HepG2 (cell line): ENCODE measurements around the gene ZBTB46. TPM values are rescaled to one million over a fixed set of nuclear protein-coding genes. Genes with fewer than 3 reads are reported as not detected.

ENCODE experiments used
- CENPT ChIP-seq: sonication (generic); formaldehyde crosslinking; IDR thresholded peaks from 2 replicates; pipeline ENCODE4 v1.8.0; 2022; ENCODE audit warnings: low read depth, mild to moderate bottlenecking, moderate library complexity, missing genetic modification reagents
- EP300 ChIP-seq, 3 experiments: sonication (generic) in 1 of 3; formaldehyde crosslinking in 1 of 3; IDR thresholded peaks; 2 replicates each; pipeline versions ENCODE4 v1.5.1 to v1.6.1; 2011 to 2020; ENCODE audit warnings: low read depth in 2 of 3, low read length in 2 of 3, borderline replicate concordance in 1 of 3, improper control_type of control experiment in 1 of 3, mild to moderate bottlenecking in 1 of 3, missing genetic modification reagents in 1 of 3, moderate library complexity in 1 of 3
- FOXK2 ChIP-seq: fragments of 450-650 bp; IDR thresholded peaks from 2 replicates; pipeline ENCODE4 v1.6.1; 2016
- HOXA3 ChIP-seq: sonication (generic); formaldehyde crosslinking; IDR thresholded peaks from 2 replicates; pipeline ENCODE4 v1.5.0; 2020; ENCODE audit warnings: missing genetic modification reagents
- KDM4B ChIP-seq: sonication (generic); formaldehyde crosslinking; IDR thresholded peaks from 2 replicates; pipeline ENCODE4 v1.4.0; 2020; ENCODE audit warnings: missing genetic modification reagents
- MED1 ChIP-seq: sonication (generic); formaldehyde crosslinking; IDR thresholded peaks from 2 replicates; pipeline ENCODE4 v1.4.0; 2020; ENCODE audit warnings: missing genetic modification reagents
- NFIB ChIP-seq: sonication (generic); formaldehyde crosslinking; IDR thresholded peaks from 2 replicates; pipeline ENCODE4 v1.9.0; 2021; ENCODE audit warnings: missing genetic modification reagents, mild to moderate bottlenecking, borderline replicate concordance
- PHF8 ChIP-seq: sonication (generic); formaldehyde crosslinking; IDR thresholded peaks from 2 replicates; pipeline ENCODE4 v1.5.0; 2020; ENCODE audit warnings: missing genetic modification reagents
- REL ChIP-seq: sonication (generic); formaldehyde crosslinking; conservative IDR thresholded peaks from 2 replicates; pipeline ENCODE4 v1.8.0; 2022; ENCODE audit warnings: mild to moderate bottlenecking, missing genetic modification reagents, moderate library complexity
- SP1 ChIP-seq, 2 experiments: fragments of 450-650 bp in 1 of 2; sonication (generic) in 1 of 2; formaldehyde crosslinking in 1 of 2; IDR thresholded peaks; 2 replicates each; pipeline versions ENCODE4 v1.4.0 to v1.6.1; 2016 to 2020; ENCODE audit warnings: missing genetic modification reagents in 1 of 2
- SYNCRIP ChIP-seq: fragments of 200-400 bp; formaldehyde crosslinking; IDR thresholded peaks from 2 replicates; pipeline ENCODE4 v1.6.1; 2018; ENCODE audit warnings: mild to moderate bottlenecking, low read depth, low read length; ENCODE audit not compliant: insufficient read depth
- ZBTB7A ChIP-seq: sonication (generic); formaldehyde crosslinking; IDR thresholded peaks from 2 replicates; pipeline ENCODE4 v1.8.0; 2022; ENCODE audit warnings: mild to moderate bottlenecking, missing genetic modification reagents
- ZBTB7B ChIP-seq: sonication (generic); formaldehyde crosslinking; IDR thresholded peaks from 2 replicates; pipeline ENCODE4 v1.4.0; 2020; ENCODE audit warnings: missing genetic modification reagents
- ZNF253 ChIP-seq: sonication (generic); formaldehyde crosslinking; IDR thresholded peaks from 2 replicates; pipeline ENCODE4 v1.8.0; 2022; ENCODE audit warnings: mild to moderate bottlenecking, missing genetic modification reagents, borderline replicate concordance
- ZNF337 ChIP-seq: sonication (generic); formaldehyde crosslinking; IDR thresholded peaks from 2 replicates; pipeline ENCODE4 v1.5.1; 2020; ENCODE audit warnings: missing genetic modification reagents, low read depth, mild to moderate bottlenecking, borderline replicate concordance
- ZNF569 ChIP-seq: sonication (generic); formaldehyde crosslinking; IDR thresholded peaks from 2 replicates; pipeline ENCODE4 v1.5.0; 2020; ENCODE audit warnings: mild to moderate bottlenecking, missing genetic modification reagents, moderate library complexity, borderline replicate concordance
- ZNF746 ChIP-seq: sonication (generic); formaldehyde crosslinking; IDR thresholded peaks from 2 replicates; pipeline ENCODE4 v1.8.0; 2022; ENCODE audit warnings: mild to moderate bottlenecking, missing genetic modification reagents
- ZNF749 ChIP-seq: sonication (generic); formaldehyde crosslinking; IDR thresholded peaks from 2 replicates; pipeline ENCODE4 v1.8.0; 2022; ENCODE audit warnings: mild to moderate bottlenecking, missing genetic modification reagents, moderate library complexity, borderline replicate concordance
- ZNF83 ChIP-seq: sonication (generic); formaldehyde crosslinking; IDR thresholded peaks from 2 replicates; pipeline ENCODE4 v1.4.0; 2020; ENCODE audit warnings: missing genetic modification reagents, mild to moderate bottlenecking, borderline replicate concordance
- ZSCAN21 ChIP-seq: sonication (generic); formaldehyde crosslinking; IDR thresholded peaks from 2 replicates; pipeline ENCODE4 v1.8.0; 2022; ENCODE audit warnings: mild to moderate bottlenecking, missing genetic modification reagents, moderate library complexity, borderline replicate concordance
- ZSCAN29 ChIP-seq: sonication (generic); formaldehyde crosslinking; conservative IDR thresholded peaks from 2 replicates; pipeline ENCODE4 v1.4.0; 2020; ENCODE audit warnings: mild to moderate bottlenecking, missing genetic modification reagents
- polyA plus RNA-seq, 8 experiments: library from polyadenylated mRNA; depleted of rRNA in 3 of 8; stranded (reverse) in 7 of 8; unstranded in 1 of 8; fragments of >200 nt; fragmentation: Illumina TruSeq in 4 of 8; extraction: Trizol in 4 of 8; gene quantifications; 2 replicates each; pipeline versions ENCODE4 v1.2.1 to v1.2.3, GENCODE V29; 2011 to 2016; ENCODE audit warnings: low read depth in 4 of 8, missing spikeins in 1 of 8, mixed read lengths in 1 of 8; ENCODE audit not compliant: insufficient read depth in 1 of 8
- total RNA-seq, 5 experiments: library from RNA; depleted of rRNA; stranded (reverse); fragments of >200 nt; fragmentation: Illumina TruSeq; extraction: Trizol; gene quantifications; 2 replicates each; pipeline ENCODE4 v1.2.3, GENCODE V29; 2016; ENCODE audit warnings: low read depth in 1 of 5
- TF ChIP-seq, protein P1 (sequence below): sonication (generic); formaldehyde crosslinking; IDR thresholded peaks from 2 replicates; pipeline ENCODE4 v1.5.0; 2020; ENCODE audit warnings: mild to moderate bottlenecking, missing genetic modification reagents, moderate library complexity
- TF ChIP-seq, protein P2 (sequence below): sonication (generic); formaldehyde crosslinking; IDR thresholded peaks from 2 replicates; pipeline ENCODE4 v1.8.1; 2022; ENCODE audit warnings: low read depth, mild to moderate bottlenecking, missing genetic modification reagents

The ZBTB46 gene
- total and polyA plus RNA-seq, 2 of the 13 experiments (the other 11 are each of a cell fraction or from before 2014, with no cell fraction given), result 1.6 to 13.5 TPM

DNA sequence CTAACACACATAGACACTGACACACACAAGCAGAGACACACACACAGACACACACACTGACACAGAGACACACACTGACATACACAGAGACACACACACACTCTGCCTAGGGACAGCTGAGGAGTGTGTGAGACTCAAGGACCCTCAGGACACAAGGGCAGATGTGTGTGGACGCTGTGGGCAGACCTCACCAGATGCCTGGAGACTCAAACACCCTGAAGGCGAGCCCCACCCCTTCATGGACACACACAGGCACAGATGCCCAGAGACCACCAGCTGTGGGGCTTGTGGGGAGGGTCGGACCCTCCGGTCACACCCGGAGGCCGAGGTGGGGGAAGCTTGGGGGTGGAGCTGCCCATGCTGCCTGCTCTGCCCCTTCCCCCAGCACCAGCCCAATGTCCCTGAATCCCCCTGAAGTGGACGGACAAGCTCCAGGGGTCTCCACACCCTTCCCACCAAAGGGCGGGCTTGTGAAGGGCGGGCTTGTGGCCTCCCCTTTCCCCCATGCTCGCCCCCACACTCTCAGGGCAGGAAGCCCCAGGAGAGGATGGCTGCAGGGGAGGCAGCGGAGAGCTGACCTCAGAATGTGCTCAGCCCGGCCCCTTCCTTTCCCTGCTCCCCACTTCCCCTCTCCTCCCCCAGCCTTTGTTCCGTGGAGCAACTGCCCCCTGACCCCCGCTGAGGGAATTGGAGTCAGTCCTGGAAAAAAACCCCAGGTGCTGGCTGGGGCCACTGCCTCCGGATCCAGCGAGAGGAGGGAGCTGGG lies 16.4 kb upstream of the ZBTB46 start (continued):
- TF ChIP-seq SYNCRIP, result no peak
- TF ChIP-seq REL, result no peak
- no peak for TF ChIP-seq KDM4B (CRISPR knock-in tag)
- 0 out of 2 replicates have a peak, but pooled peaks have one; percentile 20 for TF ChIP-seq ZNF253 (CRISPR knock-in tag)
- peak; percentile 11 for TF ChIP-seq MED1
- TF ChIP-seq ZNF749 (CRISPR knock-in tag), result no peak
- TF ChIP-seq HOXA3 (CRISPR knock-in tag), result no peak; the same call in 1 of the 2 replicates
- TF ChIP-seq ZNF569 (CRISPR knock-in tag), result no peak
- TF ChIP-seq ZBTB7A (CRISPR knock-in tag), result peak; percentile 48; the same call in 1 of the 2 replicates
- 0 out of 2 replicates have a peak, but pooled peaks have one; percentile 12 for TF ChIP-seq PHF8 (CRISPR knock-in tag)
- TF ChIP-seq NFIB (CRISPR knock-in tag), result no peak
- peak; percentile 20; the same call in 1 of the 2 replicates for TF ChIP-seq ZBTB7B (CRISPR knock-in tag)
- TF ChIP-seq SP1 (IDR thresholded peaks at IDR 0.05), result no peak
- 0 out of 2 replicates have a peak, but pooled peaks have one; percentile 7 for TF ChIP-seq SP1 (CRISPR knock-in tag; IDR thresholded peaks at IDR 0.05)
- 0 out of 2 replicates have a peak, but pooled peaks have one; percentile 3 for TF ChIP-seq ZSCAN21
- TF ChIP-seq ZNF337 (CRISPR knock-in tag), result no peak
- TF ChIP-seq EP300 (IDR thresholded peaks at IDR 0.05; ENCODE audit: low read depth in 2 of 2, low read length in 2 of 2), result no peak
- peak; percentile 53; the same call in 1 of the 2 replicates for TF ChIP-seq EP300 (CRISPR knock-in tag; IDR thresholded peaks at IDR 0.05; ENCODE audit: borderline replicate concordance)
- no peak for TF ChIP-seq ZNF746 (CRISPR knock-in tag)
- TF ChIP-seq, protein P1, sequence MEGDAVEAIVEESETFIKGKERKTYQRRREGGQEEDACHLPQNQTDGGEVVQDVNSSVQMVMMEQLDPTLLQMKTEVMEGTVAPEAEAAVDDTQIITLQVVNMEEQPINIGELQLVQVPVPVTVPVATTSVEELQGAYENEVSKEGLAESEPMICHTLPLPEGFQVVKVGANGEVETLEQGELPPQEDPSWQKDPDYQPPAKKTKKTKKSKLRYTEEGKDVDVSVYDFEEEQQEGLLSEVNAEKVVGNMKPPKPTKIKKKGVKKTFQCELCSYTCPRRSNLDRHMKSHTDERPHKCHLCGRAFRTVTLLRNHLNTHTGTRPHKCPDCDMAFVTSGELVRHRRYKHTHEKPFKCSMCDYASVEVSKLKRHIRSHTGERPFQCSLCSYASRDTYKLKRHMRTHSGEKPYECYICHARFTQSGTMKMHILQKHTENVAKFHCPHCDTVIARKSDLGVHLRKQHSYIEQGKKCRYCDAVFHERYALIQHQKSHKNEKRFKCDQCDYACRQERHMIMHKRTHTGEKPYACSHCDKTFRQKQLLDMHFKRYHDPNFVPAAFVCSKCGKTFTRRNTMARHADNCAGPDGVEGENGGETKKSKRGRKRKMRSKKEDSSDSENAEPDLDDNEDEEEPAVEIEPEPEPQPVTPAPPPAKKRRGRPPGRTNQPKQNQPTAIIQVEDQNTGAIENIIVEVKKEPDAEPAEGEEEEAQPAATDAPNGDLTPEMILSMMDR, result peak; percentile 20; the same call in 1 of the 2 replicates
- TF ChIP-seq FOXK2, result no peak
- no peak for TF ChIP-seq CENPT (CRISPR knock-in tag)
- TF ChIP-seq ZNF83, result peak; percentile 32; the same call in 1 of the 2 replicates
- TF ChIP-seq, protein P2, sequence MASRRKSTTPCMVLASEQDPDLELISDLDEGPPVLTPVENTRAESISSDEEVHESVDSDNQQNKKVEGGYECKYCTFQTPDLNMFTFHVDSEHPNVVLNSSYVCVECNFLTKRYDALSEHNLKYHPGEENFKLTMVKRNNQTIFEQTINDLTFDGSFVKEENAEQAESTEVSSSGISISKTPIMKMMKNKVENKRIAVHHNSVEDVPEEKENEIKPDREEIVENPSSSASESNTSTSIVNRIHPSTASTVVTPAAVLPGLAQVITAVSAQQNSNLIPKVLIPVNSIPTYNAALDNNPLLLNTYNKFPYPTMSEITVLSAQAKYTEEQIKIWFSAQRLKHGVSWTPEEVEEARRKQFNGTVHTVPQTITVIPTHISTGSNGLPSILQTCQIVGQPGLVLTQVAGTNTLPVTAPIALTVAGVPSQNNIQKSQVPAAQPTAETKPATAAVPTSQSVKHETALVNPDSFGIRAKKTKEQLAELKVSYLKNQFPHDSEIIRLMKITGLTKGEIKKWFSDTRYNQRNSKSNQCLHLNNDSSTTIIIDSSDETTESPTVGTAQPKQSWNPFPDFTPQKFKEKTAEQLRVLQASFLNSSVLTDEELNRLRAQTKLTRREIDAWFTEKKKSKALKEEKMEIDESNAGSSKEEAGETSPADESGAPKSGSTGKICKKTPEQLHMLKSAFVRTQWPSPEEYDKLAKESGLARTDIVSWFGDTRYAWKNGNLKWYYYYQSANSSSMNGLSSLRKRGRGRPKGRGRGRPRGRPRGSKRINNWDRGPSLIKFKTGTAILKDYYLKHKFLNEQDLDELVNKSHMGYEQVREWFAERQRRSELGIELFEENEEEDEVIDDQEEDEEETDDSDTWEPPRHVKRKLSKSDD, result no peak
- 0 out of 2 replicates have a peak, but pooled peaks have one; percentile 24 for TF ChIP-seq ZSCAN29 (CRISPR knock-in tag)
